OCI-LY1 (cell line): Measurements from ENCODE around the gene MIX23.

Experiments
- H2AFZ ChIP-seq: fragments of 200-600 bp; sonication (generic), shearing (Covaris generic); 2 replicates; pipeline ENCODE4 v1.6.0; 2014; ENCODE audit warnings: antibody characterized with exemption, mild to moderate bottlenecking, low read length
- H3F3A ChIP-seq: fragments of 200-600 bp; sonication (generic), shearing (Covaris generic); 2 replicates; pipeline ENCODE4 v1.6.0; 2014; ENCODE audit warnings: mild to moderate bottlenecking, antibody characterized with exemption, low read length, moderate library complexity; ENCODE audit not compliant: insufficient read depth
- H3K27ac ChIP-seq: fragments of 200-600 bp; sonication (generic); 2 replicates; pipeline ENCODE4 v1.5.1; 2014; ENCODE audit warnings: low read length, mixed run types, mild to moderate bottlenecking, low read depth; ENCODE audit not compliant: poor library complexity, severe bottlenecking
- H3K27me3 ChIP-seq: fragments of 200-600 bp; sonication (generic); 2 replicates; pipeline ENCODE4 v1.6.0; 2014; ENCODE audit warnings: antibody characterized with exemption, mild to moderate bottlenecking, low read length, moderate library complexity; ENCODE audit not compliant: insufficient read depth
- H3K36me3 ChIP-seq: fragments of 200-600 bp; sonication (generic); 2 replicates; pipeline ENCODE4 v1.6.1; 2014; ENCODE audit warnings: mild to moderate bottlenecking, antibody characterized with exemption, low read length, moderate library complexity, mixed read lengths; ENCODE audit not compliant: insufficient read depth
- H3K4me1 ChIP-seq: fragments of 200-600 bp; sonication (generic); 2 replicates; pipeline ENCODE4 v1.5.1; 2014; ENCODE audit warnings: mild to moderate bottlenecking, low read length, moderate library complexity; ENCODE audit not compliant: insufficient read depth, severe bottlenecking
- H3K4me2 ChIP-seq: fragments of 200-600 bp; sonication (generic), shearing (Covaris generic); 2 replicates; pipeline ENCODE4 v1.6.1; 2014; ENCODE audit warnings: low read length
- H3K4me3 ChIP-seq: fragments of 200-600 bp; sonication (generic); 2 replicates; pipeline ENCODE4 v1.5.1; 2014; ENCODE audit warnings: low read length, low read depth, mild to moderate bottlenecking, mixed read lengths; ENCODE audit not compliant: poor library complexity, severe bottlenecking
- H3K79me2 ChIP-seq: fragments of 200-600 bp; shearing (Covaris generic); 2 replicates; pipeline ENCODE4 v1.6.1; 2016; ENCODE audit warnings: mixed run types, low read length, mixed read lengths; ENCODE audit not compliant: insufficient read depth
- H3K9ac ChIP-seq: fragments of 200-600 bp; sonication (generic), shearing (Covaris generic); 2 replicates; pipeline ENCODE4 v1.6.1; 2014; ENCODE audit warnings: mild to moderate bottlenecking, low read length, mixed read lengths
- H3K9me2 ChIP-seq: fragments of 200-600 bp; sonication (generic), shearing (Covaris generic); 2 replicates; pipeline ENCODE4 v1.6.1; 2014; ENCODE audit warnings: low read depth, mild to moderate bottlenecking, low read length, mixed read lengths
- H3K9me3 ChIP-seq: fragments of 200-600 bp; shearing (Covaris generic); 2 replicates; pipeline ENCODE4 v1.6.1; 2014; ENCODE audit warnings: low read length, mixed read lengths
- H4K20me1 ChIP-seq: fragments of 200-600 bp; sonication (generic), shearing (Covaris generic); 2 replicates; pipeline ENCODE4 v1.6.0; 2016; ENCODE audit warnings: mild to moderate bottlenecking, low read length; ENCODE audit not compliant: insufficient read depth
- EZH2 ChIP-seq: fragments of 200-600 bp; sonication (generic), shearing (Covaris generic); IDR thresholded peaks from 2 replicates; pipeline ENCODE4 v1.8.0; 2017; ENCODE audit warnings: borderline replicate concordance, mixed run types, mild to moderate bottlenecking, antibody characterized with exemption, low read length, moderate library complexity, mixed read lengths
- TF ChIP-seq, protein P1 (sequence below): fragments of 200-600 bp; sonication (generic), shearing (Covaris generic); IDR thresholded peaks from 2 replicates; pipeline ENCODE4 v1.5.1; 2017; ENCODE audit warnings: mild to moderate bottlenecking, antibody characterized with exemption, low read length, moderate library complexity, mixed read lengths

The MIX23 gene

DNA sequence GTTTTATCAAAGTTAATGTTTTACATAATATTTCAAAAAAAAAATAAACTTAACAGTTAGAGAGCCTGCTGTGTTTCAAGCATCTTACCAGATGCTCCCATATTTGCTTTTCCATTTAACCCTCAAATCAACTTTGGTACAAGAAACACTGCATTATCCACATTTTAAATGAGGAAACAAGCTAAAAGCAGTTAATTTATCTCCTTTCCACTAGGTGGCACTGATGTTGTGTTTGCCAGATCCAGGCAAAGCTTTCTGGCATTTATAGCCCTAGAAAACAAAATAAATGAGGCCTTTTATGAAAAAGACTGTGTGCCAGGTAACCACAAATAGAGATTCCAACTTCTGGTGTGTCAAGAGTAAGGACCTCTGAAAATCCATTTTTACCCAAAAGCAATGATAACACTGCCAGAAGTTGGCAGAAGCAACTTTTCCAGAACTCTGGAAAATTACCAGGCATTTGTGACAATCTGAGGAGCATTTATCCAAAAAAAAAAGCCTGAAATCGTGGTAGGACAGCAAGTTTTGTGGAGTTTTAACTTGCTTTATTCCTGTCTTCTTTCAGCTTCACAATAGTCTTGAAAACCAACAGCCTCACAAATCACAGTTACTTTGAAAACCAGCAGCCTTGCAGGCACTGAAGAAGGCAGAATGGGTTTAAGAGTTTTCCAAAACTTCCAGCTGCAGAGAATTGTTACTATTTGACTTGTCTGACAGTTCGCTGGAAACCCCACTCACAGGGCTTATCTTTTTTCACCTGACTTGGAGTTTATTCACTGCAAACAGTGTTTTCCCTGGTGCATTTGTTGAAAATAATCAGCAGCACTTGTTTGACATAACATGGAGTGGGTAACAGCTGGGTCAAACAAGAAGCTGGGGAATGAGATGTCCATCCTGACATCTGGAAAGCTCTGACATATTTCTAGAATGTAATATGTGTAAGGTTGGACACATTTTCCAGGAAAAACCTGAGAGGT is 10.1 kb upstream of the MIX23 start:
- Histone ChIP-seq H3K27ac (no peak overlapping the region), H3K79me2 (peaks cover 8% of the 10 kb centered on the region; the same call in 1 of the 2 replicates), H3K27me3 (no peaks in the 10 kb centered on the region), H3K9me2 (no peaks in the 10 kb centered on the region), H3K9me3 (no peaks in the 10 kb centered on the region), H3K4me3 (no peak overlapping the region), H3K36me3 (peaks cover 13% of the 10 kb centered on the region), H3K9ac (no peak overlapping the region), H2AFZ (no peak overlapping the region), H3K4me2 (no peak overlapping the region), H3F3A (no peaks in the 10 kb centered on the region), H4K20me1 (no peaks in the 10 kb centered on the region), H3K4me1 (peaks cover 14% of the 10 kb centered on the region)
- TF ChIP-seq EZH2: no peak
- TF ChIP-seq, protein P1, sequence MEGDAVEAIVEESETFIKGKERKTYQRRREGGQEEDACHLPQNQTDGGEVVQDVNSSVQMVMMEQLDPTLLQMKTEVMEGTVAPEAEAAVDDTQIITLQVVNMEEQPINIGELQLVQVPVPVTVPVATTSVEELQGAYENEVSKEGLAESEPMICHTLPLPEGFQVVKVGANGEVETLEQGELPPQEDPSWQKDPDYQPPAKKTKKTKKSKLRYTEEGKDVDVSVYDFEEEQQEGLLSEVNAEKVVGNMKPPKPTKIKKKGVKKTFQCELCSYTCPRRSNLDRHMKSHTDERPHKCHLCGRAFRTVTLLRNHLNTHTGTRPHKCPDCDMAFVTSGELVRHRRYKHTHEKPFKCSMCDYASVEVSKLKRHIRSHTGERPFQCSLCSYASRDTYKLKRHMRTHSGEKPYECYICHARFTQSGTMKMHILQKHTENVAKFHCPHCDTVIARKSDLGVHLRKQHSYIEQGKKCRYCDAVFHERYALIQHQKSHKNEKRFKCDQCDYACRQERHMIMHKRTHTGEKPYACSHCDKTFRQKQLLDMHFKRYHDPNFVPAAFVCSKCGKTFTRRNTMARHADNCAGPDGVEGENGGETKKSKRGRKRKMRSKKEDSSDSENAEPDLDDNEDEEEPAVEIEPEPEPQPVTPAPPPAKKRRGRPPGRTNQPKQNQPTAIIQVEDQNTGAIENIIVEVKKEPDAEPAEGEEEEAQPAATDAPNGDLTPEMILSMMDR: peak; percentile 79

DNA sequence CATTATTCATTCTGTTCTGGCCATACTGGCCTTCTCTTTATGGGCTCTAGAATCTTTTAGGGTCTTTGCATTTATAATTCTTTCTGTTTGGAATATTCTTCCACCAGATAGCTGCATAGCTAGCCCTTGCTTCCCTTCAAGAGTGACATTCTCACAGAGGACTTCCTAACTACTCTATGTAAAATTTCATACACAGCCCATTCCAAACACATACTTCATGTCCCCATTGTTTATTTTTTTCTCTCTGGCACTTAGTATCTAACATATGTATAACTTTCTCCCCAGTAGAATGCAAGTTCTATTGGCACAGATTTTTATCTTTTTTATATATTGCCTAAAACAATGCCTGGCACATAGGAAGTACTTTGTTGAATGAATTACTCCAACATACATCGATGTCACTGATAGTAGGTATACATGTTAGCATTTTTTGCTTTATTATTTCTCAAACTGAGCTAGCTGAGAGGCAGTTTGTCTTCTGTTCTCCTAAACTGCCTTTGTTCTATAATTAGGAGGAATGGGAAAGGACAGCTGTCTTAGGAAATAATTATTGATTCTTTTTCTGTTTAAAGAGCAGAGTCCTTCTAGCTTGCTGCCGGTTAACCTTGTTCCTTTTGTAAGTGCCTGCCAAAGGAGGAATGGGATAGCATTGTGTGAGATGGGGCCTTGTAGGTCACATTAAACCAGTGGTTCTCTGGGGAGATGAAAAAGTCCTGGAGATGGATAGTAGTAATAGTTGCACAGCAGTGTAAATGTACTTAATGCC is 8.8 kb upstream of the MIX23 start:
- no peak overlapping the region for H3K27ac ChIP-seq
- H4K20me1 ChIP-seq: no peaks in the 10 kb centered on the region
- no peak overlapping the region for H3K9ac ChIP-seq
- H3F3A ChIP-seq: no peaks in the 10 kb centered on the region; the same call in 1 of the 2 replicates
- H3K4me1 ChIP-seq: peaks cover 21% of the 10 kb centered on the region
- H3K36me3 ChIP-seq: peaks cover 25% of the 10 kb centered on the region
- peaks cover 18% of the 10 kb centered on the region; the same call in 1 of the 2 replicates for H3K79me2 ChIP-seq
- no peak overlapping the region for H3K4me3 ChIP-seq
- no peak for TF ChIP-seq EZH2
- TF ChIP-seq, protein P1: no peak
- H3K9me3 ChIP-seq: no peaks in the 10 kb centered on the region
- H3K27me3 ChIP-seq: no peaks in the 10 kb centered on the region
- H2AFZ ChIP-seq: no peak overlapping the region
- no peaks in the 10 kb centered on the region for H3K9me2 ChIP-seq
- no peak overlapping the region for H3K4me2 ChIP-seq

DNA sequence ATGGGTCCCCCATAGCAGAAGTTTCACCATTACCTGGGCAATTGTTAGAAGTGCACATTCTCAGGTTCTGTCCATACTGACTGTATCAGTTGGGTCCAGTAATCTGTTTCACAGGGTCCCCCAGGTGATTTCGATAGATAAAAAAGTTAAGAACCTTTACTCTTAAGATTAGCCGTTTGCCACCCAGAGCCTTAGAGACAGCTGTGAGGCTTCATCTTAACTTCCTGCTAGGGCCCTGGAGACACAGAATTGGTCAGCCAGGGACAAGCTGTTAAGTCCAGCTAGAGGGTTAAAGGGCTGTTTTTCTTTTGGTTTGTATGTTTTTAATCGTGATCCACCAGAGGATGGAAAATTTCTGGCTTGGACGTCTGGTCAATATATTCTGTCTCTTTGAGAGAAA is 7.6 kb upstream of the MIX23 start:
- Histone ChIP-seq H3K9me3 (no peaks in the 10 kb centered on the region), H3F3A (no peaks in the 10 kb centered on the region; the same call in 1 of the 2 replicates), H3K79me2 (peaks cover 22% of the 10 kb centered on the region; the same call in 1 of the 2 replicates), H3K9ac (no peak overlapping the region), H3K27me3 (no peaks in the 10 kb centered on the region), H4K20me1 (no peaks in the 10 kb centered on the region), H3K4me3 (no peak overlapping the region), H2AFZ (no peak overlapping the region), H3K4me2 (peak overlapping the region; percentile 21; the same call in 1 of the 2 replicates), H3K27ac (no peak overlapping the region), H3K9me2 (no peaks in the 10 kb centered on the region), H3K36me3 (peaks cover 31% of the 10 kb centered on the region), H3K4me1 (peaks cover 28% of the 10 kb centered on the region)
- no peak for TF ChIP-seq EZH2
- TF ChIP-seq, protein P1: no peak
